Upper lobe of left lung (tissue), 4 donors: ENCODE data around the gene ACTBL2.

ENCODE experiments used
- POLR2AphosphoS5 ChIP-seq, 2 donors: sonication (generic); formaldehyde crosslinking; IDR thresholded peaks; one replicate each; pipeline ENCODE4 v1.5.1; 2017; ENCODE audit warnings: antibody characterized with exemption in 2 of 2
- TF ChIP-seq, protein P1 (sequence below), 6 experiments: fragments of 450-650 bp in 4 of 6; fragments of 200-600 bp in 2 of 6; sonication (generic) in 2 of 6; IDR thresholded peaks; one replicate each; pipeline ENCODE4 v1.5.1; 2016 to 2019; ENCODE audit warnings: antibody characterized with exemption in 6 of 6

DNA sequence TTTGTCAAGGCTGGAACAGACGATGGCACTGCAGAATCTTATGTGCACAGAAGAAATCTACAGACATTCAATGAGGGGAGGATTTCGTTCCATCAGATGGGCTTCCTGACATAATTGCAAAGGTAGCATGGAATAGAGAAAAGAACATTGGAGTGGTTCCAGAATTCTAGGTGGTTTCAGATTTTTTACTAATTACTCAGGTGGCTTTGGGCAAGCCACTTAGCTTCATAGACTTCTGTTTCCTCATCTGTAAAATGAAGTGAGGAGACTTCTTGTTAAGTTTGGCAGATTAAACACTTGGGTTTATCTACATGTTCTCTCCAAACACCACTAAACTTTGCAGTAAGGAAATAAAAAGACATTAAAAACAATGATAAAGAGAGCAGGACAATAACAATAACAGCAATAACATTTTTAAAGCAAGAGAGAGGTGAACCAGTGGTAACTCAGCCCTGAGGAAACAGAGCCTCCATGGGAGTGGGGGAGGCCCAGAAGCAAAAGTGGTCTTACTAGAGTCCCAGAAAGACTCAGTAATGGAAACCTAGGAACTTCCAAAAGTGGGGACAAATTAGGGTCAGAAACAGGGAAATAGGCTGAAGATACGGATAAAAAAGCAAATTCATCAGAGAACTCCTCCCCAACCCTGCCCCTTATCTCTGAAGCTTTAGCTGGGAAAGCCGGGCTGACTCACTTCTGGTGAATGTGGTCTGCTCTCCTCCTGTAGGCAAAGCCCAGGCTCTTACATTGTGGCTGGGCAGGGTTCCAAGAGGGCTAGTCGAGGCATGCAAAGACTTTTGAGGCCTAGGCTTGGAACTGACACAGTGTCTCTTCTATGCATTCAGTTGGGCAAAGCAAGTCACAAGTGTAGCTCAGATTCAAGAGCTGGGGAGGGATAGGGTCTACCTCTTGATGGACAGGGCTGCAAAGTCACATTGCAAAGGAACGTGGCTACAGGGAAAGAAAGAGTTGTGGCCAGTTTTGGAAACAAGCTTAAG is 11.8 kb upstream of the ACTBL2 start:
- TF ChIP-seq POLR2AphosphoS5 (IDR thresholded peaks at IDR 0.05) = peak in 1 of 2 donors; percentile 14
- TF ChIP-seq, protein P1, sequence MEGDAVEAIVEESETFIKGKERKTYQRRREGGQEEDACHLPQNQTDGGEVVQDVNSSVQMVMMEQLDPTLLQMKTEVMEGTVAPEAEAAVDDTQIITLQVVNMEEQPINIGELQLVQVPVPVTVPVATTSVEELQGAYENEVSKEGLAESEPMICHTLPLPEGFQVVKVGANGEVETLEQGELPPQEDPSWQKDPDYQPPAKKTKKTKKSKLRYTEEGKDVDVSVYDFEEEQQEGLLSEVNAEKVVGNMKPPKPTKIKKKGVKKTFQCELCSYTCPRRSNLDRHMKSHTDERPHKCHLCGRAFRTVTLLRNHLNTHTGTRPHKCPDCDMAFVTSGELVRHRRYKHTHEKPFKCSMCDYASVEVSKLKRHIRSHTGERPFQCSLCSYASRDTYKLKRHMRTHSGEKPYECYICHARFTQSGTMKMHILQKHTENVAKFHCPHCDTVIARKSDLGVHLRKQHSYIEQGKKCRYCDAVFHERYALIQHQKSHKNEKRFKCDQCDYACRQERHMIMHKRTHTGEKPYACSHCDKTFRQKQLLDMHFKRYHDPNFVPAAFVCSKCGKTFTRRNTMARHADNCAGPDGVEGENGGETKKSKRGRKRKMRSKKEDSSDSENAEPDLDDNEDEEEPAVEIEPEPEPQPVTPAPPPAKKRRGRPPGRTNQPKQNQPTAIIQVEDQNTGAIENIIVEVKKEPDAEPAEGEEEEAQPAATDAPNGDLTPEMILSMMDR (IDR thresholded peaks at IDR 0.05) = no peak
